Osteocyte (in vitro differentiated cells): Measurements from ENCODE around the gene ZNF181. TPM values are rescaled to one million over a fixed set of nuclear protein-coding genes. Genes with fewer than 3 reads are reported as not detected.
A peak's percentile ranks its signal among the peaks of the same experiment; 100 is the strongest.

Experiments
- DNase-seq: peaks from one replicate; pipeline ENCODE4 v3.0.0; 2021; ENCODE audit warnings: mixed read lengths; ENCODE audit not compliant: unreplicated experiment; ENCODE audit errors: extremely low spot score
- H3K27ac Mint-ChIP-seq: one replicate; pipeline ENCODE4 v1.8.0; 2021; ENCODE audit warnings: mild to moderate bottlenecking, mixed read lengths; ENCODE audit not compliant: unreplicated experiment
- H3K27me3 Mint-ChIP-seq: one replicate; pipeline ENCODE4 v1.8.0; 2021; ENCODE audit warnings: mixed read lengths; ENCODE audit not compliant: unreplicated experiment
- H3K36me3 Mint-ChIP-seq: one replicate; pipeline ENCODE4 v1.8.0; 2021; ENCODE audit warnings: mixed read lengths; ENCODE audit not compliant: unreplicated experiment
- H3K4me1 Mint-ChIP-seq: one replicate; pipeline ENCODE4 v1.8.0; 2021; ENCODE audit warnings: mixed read lengths; ENCODE audit not compliant: unreplicated experiment
- H3K4me3 Mint-ChIP-seq: one replicate; pipeline ENCODE4 v1.8.0; 2021; ENCODE audit warnings: mild to moderate bottlenecking, moderate library complexity, mixed read lengths; ENCODE audit not compliant: unreplicated experiment
- H3K9me3 Mint-ChIP-seq: one replicate; pipeline ENCODE4 v1.8.0; 2021; ENCODE audit warnings: mixed read lengths; ENCODE audit not compliant: unreplicated experiment
- CTCF ChIP-seq: fragments of 200-600 bp; sonication (generic); IDR thresholded peaks from 2 replicates; pipeline ENCODE4 v1.5.0; 2021; ENCODE audit warnings: antibody characterized with exemption, mild to moderate bottlenecking, moderate library complexity
- total RNA-seq: library from RNA; stranded (reverse); gene quantifications from 2 replicates; pipeline ENCODE4 v1.2.1, GENCODE V29; 2021

ZNF181 gene
- total RNA-seq, 1 donor from 2014 or later, result 12.1 TPM

DNA sequence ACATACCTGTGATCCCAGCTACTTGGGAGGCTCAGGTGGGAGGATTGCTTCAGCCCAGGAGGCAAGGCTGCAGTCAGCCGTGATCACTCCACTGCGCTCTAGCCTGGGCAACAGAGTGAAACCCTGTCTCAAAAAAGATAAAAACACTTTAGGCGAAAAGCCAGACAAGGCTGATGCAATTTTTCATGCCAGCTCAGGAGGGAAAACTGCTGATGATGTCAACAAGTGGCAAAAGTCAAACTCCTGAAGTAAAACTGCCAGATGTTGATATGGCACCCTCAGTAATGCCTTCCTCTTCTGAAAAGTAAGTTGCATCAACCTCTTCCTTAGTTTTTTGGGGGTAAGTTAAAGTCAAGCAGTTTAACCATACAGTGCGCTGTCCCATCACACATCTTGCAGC is 23.4 kb downstream of the ZNF181 start:
- Mint-ChIP-seq H3K27ac (no peak overlapping the region), H3K4me3 (no peak overlapping the region), H3K36me3 (peaks cover 61% of the 10 kb centered on the region), H3K9me3 (peaks cover 67% of the 10 kb centered on the region), H3K27me3 (no peaks in the 10 kb centered on the region), H3K4me1 (no peaks in the 10 kb centered on the region)
- DNase-seq, result no peak
- TF ChIP-seq CTCF, result no peak

DNA sequence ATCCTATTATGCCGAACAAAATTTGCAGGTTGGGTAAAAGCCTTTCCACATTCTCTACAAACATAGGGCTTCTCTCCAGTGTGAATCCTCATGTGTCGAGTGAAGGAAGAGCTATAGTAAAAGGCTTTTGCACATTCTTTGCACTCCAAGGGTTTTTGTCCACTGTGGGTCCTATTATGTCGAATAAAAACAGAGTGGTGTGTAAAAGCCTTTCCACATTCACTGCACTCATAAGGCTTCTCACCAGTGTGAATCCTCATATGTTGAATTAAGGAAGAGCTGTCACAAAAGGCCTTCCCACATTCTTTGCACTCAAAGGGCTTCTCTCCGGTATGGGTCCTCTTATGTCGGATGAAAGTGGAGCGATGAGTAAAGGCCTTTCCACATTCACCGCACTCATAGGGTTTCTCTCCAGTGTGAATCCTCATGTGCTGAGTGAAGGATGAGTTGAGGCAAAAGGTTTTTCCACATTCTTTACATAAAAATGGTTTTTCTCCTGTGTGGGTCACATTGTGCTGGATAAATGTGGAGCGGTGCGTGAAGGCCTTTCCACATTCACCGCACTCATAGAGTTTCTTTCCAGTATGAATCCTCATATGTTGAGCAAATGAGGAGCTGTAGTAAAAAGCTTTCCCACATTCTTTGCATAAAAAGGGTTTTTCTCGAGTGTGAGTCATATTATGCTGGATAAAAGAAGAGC is 25.3 kb downstream of the ZNF181 start:
- no peak for DNase-seq
- peaks cover 63% of the 10 kb centered on the region for H3K9me3 Mint-ChIP-seq
- H3K27me3 Mint-ChIP-seq, result no peaks in the 10 kb centered on the region
- no peak for TF ChIP-seq CTCF
- no peak overlapping the region for H3K4me3 Mint-ChIP-seq
- no peak overlapping the region for H3K27ac Mint-ChIP-seq
- no peaks in the 10 kb centered on the region for H3K4me1 Mint-ChIP-seq
- H3K36me3 Mint-ChIP-seq, result peaks cover 70% of the 10 kb centered on the region

DNA sequence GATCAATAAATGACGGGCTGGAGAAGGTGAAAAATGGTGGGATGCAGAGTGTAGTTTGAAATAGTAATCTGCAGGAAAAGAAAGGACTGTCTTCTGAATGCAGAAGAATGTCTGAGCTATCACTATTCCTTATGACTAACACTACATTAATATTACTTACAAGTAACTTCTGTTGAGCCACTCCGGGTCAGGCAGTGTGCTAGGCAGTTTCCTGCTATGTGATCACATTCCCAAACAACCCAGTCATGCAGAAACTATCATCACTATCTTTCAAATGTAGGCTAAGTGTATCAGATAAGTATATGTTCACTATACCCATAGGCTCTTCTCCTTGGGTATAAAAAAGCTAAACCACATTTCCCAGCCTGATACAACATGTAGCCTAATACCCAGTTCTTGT is 32.3 kb downstream of the ZNF181 start:
- TF ChIP-seq CTCF, result no peak
- Mint-ChIP-seq H3K4me3 (no peak overlapping the region), H3K27ac (no peak overlapping the region), H3K4me1 (peaks cover 3% of the 10 kb centered on the region), H3K27me3 (no peaks in the 10 kb centered on the region), H3K36me3 (peaks cover 94% of the 10 kb centered on the region), H3K9me3 (peaks cover 48% of the 10 kb centered on the region)
- no peak for DNase-seq

- TF ChIP-seq CTCF, result no peak
- H3K27ac Mint-ChIP-seq, result no peak overlapping the region
- H3K4me3 Mint-ChIP-seq, result no peak overlapping the region
- peaks cover 85% of the 10 kb centered on the region for H3K36me3 Mint-ChIP-seq
- peaks cover 13% of the 10 kb centered on the region for H3K4me1 Mint-ChIP-seq
- no peaks in the 10 kb centered on the region for H3K27me3 Mint-ChIP-seq
- DNase-seq, result no peak
- H3K9me3 Mint-ChIP-seq, result peaks cover 38% of the 10 kb centered on the region
These were observed 33.9 kb downstream of the ZNF181 start for GRCh38 chr19:34767951-34768350.

- H3K27ac Mint-ChIP-seq, result peak within 1 kb of the TSS; percentile 91
- DNase-seq, result peak; percentile 94
- peaks cover 19% of the 10 kb centered on the region for H3K4me1 Mint-ChIP-seq
- H3K27me3 Mint-ChIP-seq, result peaks cover 17% of the 10 kb centered on the region
- peaks cover 29% of the 10 kb centered on the region for H3K9me3 Mint-ChIP-seq
- peak within 1 kb of the TSS; percentile 88 for H3K4me3 Mint-ChIP-seq
- no peak for TF ChIP-seq CTCF
- H3K36me3 Mint-ChIP-seq, result peaks cover 36% of the 10 kb centered on the region
These were observed 38.9 kb downstream of the ZNF181 start, which contains the start of gene ZNF599 for GRCh38 chr19:34772697-34773554. Gene ZNF599 (minus strand): TSS chr19:34773215. CDS start chr19:34772841, 374 bp downstream.
